GM20000 (cell line): ENCODE measurements around the gene XRN2.
"Not testable (repeated sequence)": the region's sequence is repeated elsewhere in the genome, so short reads cannot be mapped to it uniquely, and the experiment has no call there.

Experiments
- DNase-seq: peaks from one replicate; pipeline ENCODE4 v3.0.0; 2012; ENCODE audit warnings: low spot score
- CTCF ChIP-seq: IDR thresholded peaks from 2 replicates; pipeline ENCODE4 v1.5.1; 2012; ENCODE audit warnings: mild to moderate bottlenecking, control low read depth; ENCODE audit errors: extremely low read depth, missing control alignments

The XRN2 gene

GRCh38 chr20:21364413-21364812 lies 61.3 kb downstream of the XRN2 start:
- no peak for TF ChIP-seq CTCF
- DNase-seq: no peak

DNA sequence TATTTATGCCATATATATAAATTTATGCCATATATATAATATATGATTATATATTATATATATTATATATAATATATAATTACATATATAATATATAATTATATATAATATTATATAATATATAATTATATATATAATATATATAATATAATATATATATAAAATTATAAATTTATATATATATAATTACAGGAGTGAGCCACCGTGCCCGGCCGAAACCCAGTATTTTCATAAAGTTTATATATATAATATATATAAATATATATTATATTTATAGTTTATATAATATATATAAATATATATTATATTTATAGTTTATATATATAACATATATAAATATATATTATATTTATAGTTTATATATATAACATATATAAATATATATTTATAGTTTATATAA lies 62.6 kb downstream of the XRN2 start:
- no peak for DNase-seq
- TF ChIP-seq CTCF: no peak

- DNase-seq: not testable (repeated sequence)
Measured at GRCh38 chr20:21366273-21366672, 63.1 kb downstream of the XRN2 start.

- no peak for TF ChIP-seq CTCF
- DNase-seq: no peak
Measured at GRCh38 chr20:21368791-21369190, 65.7 kb downstream of the XRN2 start.

- DNase-seq: no peak
- no peak for TF ChIP-seq CTCF
Measured at GRCh38 chr20:21371193-21371592, 68.1 kb downstream of the XRN2 start.

DNA sequence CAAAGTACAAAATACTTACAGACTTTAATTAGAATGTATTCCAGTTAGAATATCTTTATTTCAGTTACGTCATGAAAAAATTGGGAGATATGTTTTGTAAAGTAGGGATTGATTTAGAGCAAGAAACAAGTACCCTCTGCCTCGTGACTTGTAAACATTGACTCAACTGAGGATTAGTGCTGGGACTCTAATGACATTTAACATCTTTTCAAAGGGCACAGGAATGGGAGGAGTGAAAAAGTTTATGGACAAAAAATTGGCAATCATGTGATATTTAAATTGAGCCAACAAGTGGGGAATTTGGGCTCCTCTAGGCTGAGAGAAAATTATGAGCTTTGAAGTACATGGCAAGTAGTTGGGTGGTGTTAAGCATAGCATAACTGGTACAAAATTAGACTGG lies 68.9 kb downstream of the XRN2 start:
- DNase-seq: no peak
- no peak for TF ChIP-seq CTCF

- no peak for TF ChIP-seq CTCF
- DNase-seq: no peak
Measured at GRCh38 chr20:21373436-21373835, 70.3 kb downstream of the XRN2 start.

GRCh38 chr20:21376626-21377025 lies 73.5 kb downstream of the XRN2 start:
- DNase-seq: no peak
- no peak for TF ChIP-seq CTCF
